ENCODE results near the gene ADCY10. TPM values are rescaled to one million over a fixed set of nuclear protein-coding genes. Genes with fewer than 3 reads are reported as not detected.
A peak's percentile ranks its signal among the peaks of the same experiment; 100 is the strongest.

The ADCY10 gene
- total and polyA plus RNA-seq, 2 experiments from 2014 or later = not detected

DNA sequence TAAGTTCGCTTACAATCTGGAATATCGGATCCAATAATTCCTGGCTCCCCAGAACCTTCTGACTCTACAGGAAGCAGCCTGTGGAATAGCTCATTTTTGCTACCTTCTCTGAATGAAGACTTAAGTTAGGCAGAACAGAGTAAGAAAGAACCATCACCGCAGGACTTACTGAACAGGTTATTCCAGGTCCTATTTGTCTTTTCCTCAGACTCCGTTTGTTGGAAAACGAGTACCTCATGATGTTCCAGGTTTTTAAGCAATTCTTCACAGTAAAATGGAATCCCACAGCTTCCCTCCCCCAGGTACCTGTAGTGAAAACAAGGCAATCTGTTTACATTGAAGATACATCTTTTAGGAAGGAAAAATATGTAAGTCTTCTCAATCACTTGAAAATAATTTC lies 59.8 kb downstream of the ADCY10 start:
- no peaks in the 10 kb centered on the region for H3K36me3 ChIP-seq (ENCODE audit: insufficient read depth)
- no peaks in the 10 kb centered on the region for H3K27me3 ChIP-seq (ENCODE audit: insufficient read depth)
- H3K4me1 ChIP-seq (ENCODE audit: insufficient read depth) = peaks cover 26% of the 10 kb centered on the region
- no peaks in the 10 kb centered on the region for H3K9me2 ChIP-seq (ENCODE audit: insufficient read depth)
- no peak overlapping the region for H3K4me2 ChIP-seq
- no peaks in the 10 kb centered on the region for H3K36me3 Mint-ChIP-seq (ENCODE audit: low read depth)
- no peaks in the 10 kb centered on the region for H3F3A ChIP-seq (replicated peaks; ENCODE audit: low read depth)
- no peak overlapping the region for H3K4me3 ChIP-seq
- peaks cover 30% of the 10 kb centered on the region for H3K4me1 Mint-ChIP-seq
- no peak overlapping the region for H3K4me3 Mint-ChIP-seq
- ATAC-seq (no peak), DNase-seq (ENCODE audit: low spot score) (no peak)
- no peaks in the 10 kb centered on the region; the same call in 1 of the 3 replicates for H3K9me3 Mint-ChIP-seq
- H3K79me2 ChIP-seq (replicated peaks; ENCODE audit: insufficient read depth) = no peaks in the 10 kb centered on the region
- H4K20me1 ChIP-seq (replicated peaks; ENCODE audit: insufficient read depth) = no peaks in the 10 kb centered on the region
- H3K27ac Mint-ChIP-seq = no peak overlapping the region
- peaks cover 8% of the 10 kb centered on the region for H3K27me3 Mint-ChIP-seq (ENCODE audit: insufficient read depth, low read depth, poor library complexity)
- no peak overlapping the region for H3K27ac ChIP-seq (ENCODE audit: low read depth)
- no peak for TF ChIP-seq ZNF114 (CRISPR knock-in tag; IDR thresholded peaks at IDR 0.05)
- no peak for TF ChIP-seq JUNB (IDR thresholded peaks at IDR 0.05; ENCODE audit: unreplicated experiment)
- no peak for TF ChIP-seq NANOG (IDR thresholded peaks at IDR 0.05; ENCODE audit: borderline replicate concordance)
- TF ChIP-seq EZH2phosphoT487 (IDR thresholded peaks at IDR 0.05; ENCODE audit: unreplicated experiment) = no peak
- TF ChIP-seq, protein P1, sequence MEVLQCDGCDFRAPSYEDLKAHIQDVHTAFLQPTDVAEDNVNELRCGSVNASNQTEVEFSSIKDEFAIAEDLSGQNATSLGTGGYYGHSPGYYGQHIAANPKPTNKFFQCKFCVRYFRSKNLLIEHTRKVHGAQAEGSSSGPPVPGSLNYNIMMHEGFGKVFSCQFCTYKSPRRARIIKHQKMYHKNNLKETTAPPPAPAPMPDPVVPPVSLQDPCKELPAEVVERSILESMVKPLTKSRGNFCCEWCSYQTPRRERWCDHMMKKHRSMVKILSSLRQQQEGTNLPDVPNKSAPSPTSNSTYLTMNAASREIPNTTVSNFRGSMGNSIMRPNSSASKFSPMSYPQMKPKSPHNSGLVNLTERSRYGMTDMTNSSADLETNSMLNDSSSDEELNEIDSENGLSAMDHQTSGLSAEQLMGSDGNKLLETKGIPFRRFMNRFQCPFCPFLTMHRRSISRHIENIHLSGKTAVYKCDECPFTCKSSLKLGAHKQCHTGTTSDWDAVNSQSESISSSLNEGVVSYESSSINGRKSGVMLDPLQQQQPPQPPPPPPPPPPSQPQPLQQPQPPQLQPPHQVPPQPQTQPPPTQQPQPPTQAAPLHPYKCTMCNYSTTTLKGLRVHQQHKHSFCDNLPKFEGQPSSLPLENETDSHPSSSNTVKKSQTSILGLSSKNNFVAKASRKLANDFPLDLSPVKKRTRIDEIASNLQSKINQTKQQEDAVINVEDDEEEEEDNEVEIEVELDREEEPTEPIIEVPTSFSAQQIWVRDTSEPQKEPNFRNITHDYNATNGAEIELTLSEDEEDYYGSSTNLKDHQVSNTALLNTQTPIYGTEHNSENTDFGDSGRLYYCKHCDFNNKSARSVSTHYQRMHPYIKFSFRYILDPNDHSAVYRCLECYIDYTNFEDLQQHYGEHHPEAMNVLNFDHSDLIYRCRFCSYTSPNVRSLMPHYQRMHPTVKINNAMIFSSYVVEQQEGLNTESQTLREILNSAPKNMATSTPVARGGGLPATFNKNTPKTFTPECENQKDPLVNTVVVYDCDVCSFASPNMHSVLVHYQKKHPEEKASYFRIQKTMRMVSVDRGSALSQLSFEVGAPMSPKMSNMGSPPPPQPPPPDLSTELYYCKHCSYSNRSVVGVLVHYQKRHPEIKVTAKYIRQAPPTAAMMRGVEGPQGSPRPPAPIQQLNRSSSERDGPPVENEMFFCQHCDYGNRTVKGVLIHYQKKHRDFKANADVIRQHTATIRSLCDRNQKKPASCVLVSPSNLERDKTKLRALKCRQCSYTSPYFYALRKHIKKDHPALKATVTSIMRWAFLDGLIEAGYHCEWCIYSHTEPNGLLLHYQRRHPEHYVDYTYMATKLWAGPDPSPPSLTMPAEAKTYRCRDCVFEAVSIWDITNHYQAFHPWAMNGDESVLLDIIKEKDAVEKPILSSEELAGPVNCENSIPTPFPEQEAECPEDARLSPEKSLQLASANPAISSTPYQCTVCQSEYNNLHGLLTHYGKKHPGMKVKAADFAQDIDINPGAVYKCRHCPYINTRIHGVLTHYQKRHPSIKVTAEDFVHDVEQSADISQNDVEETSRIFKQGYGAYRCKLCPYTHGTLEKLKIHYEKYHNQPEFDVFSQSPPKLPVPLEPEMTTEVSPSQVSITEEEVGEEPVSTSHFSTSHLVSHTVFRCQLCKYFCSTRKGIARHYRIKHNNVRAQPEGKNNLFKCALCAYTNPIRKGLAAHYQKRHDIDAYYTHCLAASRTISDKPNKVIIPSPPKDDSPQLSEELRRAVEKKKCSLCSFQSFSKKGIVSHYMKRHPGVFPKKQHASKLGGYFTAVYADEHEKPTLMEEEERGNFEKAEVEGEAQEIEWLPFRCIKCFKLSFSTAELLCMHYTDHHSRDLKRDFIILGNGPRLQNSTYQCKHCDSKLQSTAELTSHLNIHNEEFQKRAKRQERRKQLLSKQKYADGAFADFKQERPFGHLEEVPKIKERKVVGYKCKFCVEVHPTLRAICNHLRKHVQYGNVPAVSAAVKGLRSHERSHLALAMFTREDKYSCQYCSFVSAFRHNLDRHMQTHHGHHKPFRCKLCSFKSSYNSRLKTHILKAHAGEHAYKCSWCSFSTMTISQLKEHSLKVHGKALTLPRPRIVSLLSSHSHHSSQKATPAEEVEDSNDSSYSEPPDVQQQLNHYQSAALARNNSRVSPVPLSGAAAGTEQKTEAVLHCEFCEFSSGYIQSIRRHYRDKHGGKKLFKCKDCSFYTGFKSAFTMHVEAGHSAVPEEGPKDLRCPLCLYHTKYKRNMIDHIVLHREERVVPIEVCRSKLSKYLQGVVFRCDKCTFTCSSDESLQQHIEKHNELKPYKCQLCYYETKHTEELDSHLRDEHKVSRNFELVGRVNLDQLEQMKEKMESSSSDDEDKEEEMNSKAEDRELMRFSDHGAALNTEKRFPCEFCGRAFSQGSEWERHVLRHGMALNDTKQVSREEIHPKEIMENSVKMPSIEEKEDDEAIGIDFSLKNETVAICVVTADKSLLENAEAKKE (CRISPR knock-in tag; IDR thresholded peaks at IDR 0.05) = no peak
- no peak for TF ChIP-seq STAT1 (IDR thresholded peaks at IDR 0.05; ENCODE audit: unreplicated experiment)
- TF ChIP-seq, protein P2, sequence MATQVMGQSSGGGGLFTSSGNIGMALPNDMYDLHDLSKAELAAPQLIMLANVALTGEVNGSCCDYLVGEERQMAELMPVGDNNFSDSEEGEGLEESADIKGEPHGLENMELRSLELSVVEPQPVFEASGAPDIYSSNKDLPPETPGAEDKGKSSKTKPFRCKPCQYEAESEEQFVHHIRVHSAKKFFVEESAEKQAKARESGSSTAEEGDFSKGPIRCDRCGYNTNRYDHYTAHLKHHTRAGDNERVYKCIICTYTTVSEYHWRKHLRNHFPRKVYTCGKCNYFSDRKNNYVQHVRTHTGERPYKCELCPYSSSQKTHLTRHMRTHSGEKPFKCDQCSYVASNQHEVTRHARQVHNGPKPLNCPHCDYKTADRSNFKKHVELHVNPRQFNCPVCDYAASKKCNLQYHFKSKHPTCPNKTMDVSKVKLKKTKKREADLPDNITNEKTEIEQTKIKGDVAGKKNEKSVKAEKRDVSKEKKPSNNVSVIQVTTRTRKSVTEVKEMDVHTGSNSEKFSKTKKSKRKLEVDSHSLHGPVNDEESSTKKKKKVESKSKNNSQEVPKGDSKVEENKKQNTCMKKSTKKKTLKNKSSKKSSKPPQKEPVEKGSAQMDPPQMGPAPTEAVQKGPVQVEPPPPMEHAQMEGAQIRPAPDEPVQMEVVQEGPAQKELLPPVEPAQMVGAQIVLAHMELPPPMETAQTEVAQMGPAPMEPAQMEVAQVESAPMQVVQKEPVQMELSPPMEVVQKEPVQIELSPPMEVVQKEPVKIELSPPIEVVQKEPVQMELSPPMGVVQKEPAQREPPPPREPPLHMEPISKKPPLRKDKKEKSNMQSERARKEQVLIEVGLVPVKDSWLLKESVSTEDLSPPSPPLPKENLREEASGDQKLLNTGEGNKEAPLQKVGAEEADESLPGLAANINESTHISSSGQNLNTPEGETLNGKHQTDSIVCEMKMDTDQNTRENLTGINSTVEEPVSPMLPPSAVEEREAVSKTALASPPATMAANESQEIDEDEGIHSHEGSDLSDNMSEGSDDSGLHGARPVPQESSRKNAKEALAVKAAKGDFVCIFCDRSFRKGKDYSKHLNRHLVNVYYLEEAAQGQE (IDR thresholded peaks at IDR 0.05; ENCODE audit: unreplicated experiment) = no peak
- TF ChIP-seq POLR2AphosphoS5 (IDR thresholded peaks at IDR 0.05; ENCODE audit: low read depth) = no peak
- no peak for TF ChIP-seq EZH2 (IDR thresholded peaks at IDR 0.05; ENCODE audit: low read depth, unreplicated experiment)
- no peak for TF ChIP-seq ZNF331 (CRISPR knock-in tag; IDR thresholded peaks at IDR 0.05; ENCODE audit: low read depth)
- TF ChIP-seq CREB1 (CRISPR knock-in tag; IDR thresholded peaks at IDR 0.05; ENCODE audit: low read depth) = no peak
- TF ChIP-seq, protein P3, sequence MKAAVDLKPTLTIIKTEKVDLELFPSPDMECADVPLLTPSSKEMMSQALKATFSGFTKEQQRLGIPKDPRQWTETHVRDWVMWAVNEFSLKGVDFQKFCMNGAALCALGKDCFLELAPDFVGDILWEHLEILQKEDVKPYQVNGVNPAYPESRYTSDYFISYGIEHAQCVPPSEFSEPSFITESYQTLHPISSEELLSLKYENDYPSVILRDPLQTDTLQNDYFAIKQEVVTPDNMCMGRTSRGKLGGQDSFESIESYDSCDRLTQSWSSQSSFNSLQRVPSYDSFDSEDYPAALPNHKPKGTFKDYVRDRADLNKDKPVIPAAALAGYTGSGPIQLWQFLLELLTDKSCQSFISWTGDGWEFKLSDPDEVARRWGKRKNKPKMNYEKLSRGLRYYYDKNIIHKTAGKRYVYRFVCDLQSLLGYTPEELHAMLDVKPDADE (IDR thresholded peaks at IDR 0.05) = no peak
- TF ChIP-seq, protein P4, sequence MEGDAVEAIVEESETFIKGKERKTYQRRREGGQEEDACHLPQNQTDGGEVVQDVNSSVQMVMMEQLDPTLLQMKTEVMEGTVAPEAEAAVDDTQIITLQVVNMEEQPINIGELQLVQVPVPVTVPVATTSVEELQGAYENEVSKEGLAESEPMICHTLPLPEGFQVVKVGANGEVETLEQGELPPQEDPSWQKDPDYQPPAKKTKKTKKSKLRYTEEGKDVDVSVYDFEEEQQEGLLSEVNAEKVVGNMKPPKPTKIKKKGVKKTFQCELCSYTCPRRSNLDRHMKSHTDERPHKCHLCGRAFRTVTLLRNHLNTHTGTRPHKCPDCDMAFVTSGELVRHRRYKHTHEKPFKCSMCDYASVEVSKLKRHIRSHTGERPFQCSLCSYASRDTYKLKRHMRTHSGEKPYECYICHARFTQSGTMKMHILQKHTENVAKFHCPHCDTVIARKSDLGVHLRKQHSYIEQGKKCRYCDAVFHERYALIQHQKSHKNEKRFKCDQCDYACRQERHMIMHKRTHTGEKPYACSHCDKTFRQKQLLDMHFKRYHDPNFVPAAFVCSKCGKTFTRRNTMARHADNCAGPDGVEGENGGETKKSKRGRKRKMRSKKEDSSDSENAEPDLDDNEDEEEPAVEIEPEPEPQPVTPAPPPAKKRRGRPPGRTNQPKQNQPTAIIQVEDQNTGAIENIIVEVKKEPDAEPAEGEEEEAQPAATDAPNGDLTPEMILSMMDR (conservative IDR thresholded peaks at IDR 0.05; ENCODE audit: low read depth in 2 of 2) = no peak
- H2AFZ ChIP-seq = peak overlapping the region; percentile 68; the same call in 1 of the 2 replicates

Data from GM23338 (cell line).